ENCODE data around the gene GXYLT2. TPM values are rescaled to one million over a fixed set of nuclear protein-coding genes. Genes with fewer than 3 reads are reported as not detected.

The GXYLT2 gene
- total RNA-seq (not detected), polyA plus RNA-seq (not detected), total RNA-seq (0 to 0.71 (median 0.12) reads per million in 6 experiments)

GRCh38 chr3:72887705-72888545 is at the start of gene GXYLT2:
Gene GXYLT2 (plus strand): TSS chr3:72888046. CDS start chr3:72888234, 188 bp downstream.
- H3K36me3 Mint-ChIP-seq, result peaks cover 0 to 8% (median 7%) of the 10 kb centered on the region in 3 donors
- H3K27ac Mint-ChIP-seq, result peak within 1 kb of the TSS in 1 of 10 donors; percentile 73
- POLR2A ChIA-PET, result no interaction called here
- DNase-seq (peak in 6 of 10 donors; percentile 4 to 31 (median 18)), ATAC-seq (peak; percentile 81 to 93)
- H3K4me3 Mint-ChIP-seq, result peak within 1 kb of the TSS; percentile 59 to 85 (median 78)
- H3K27me3 Mint-ChIP-seq, result peaks cover 42 to 76% (median 69%) of the 10 kb centered on the region in 5 donors
- H3K9me3 Mint-ChIP-seq, result peaks cover 0 to 13% (median 6%) of the 10 kb centered on the region in 9 donors
- H3K4me1 Mint-ChIP-seq, result peaks cover 10 to 22% (median 15%) of the 10 kb centered on the region in 4 donors

GRCh38 chr3:72839057-72839456 is 48.8 kb upstream of the GXYLT2 start:
- POLR2A ChIA-PET, result no interaction called here
- H3K27ac Mint-ChIP-seq, result peak overlapping the region in 1 of 10 donors; percentile 48
- H3K4me3 Mint-ChIP-seq, result no peak overlapping the region
- ATAC-seq, result no peak
- DNase-seq, result no peak
- no peaks in the 10 kb centered on the region for H3K9me3 Mint-ChIP-seq
- H3K27me3 Mint-ChIP-seq, result no peaks in the 10 kb centered on the region
- peaks cover 0 to 9% (median 6%) of the 10 kb centered on the region in 4 donors for H3K4me1 Mint-ChIP-seq
- peaks cover 23 to 89% (median 36%) of the 10 kb centered on the region in 3 donors for H3K36me3 Mint-ChIP-seq

GRCh38 chr3:72844436-72844993 is 43.3 kb upstream of the GXYLT2 start:
- ATAC-seq, result no peak
- H3K9me3 Mint-ChIP-seq, result no peaks in the 10 kb centered on the region

GRCh38 chr3:72846166-72846565 is 41.7 kb upstream of the GXYLT2 start:
- POLR2A ChIA-PET, result interaction anchor here (0.6 to 0.7 kb wide), 2 partner anchors 105 to 1120 kb away, joined by 3 read pairs; no protein-coding TSS in a partner anchor
- Mint-ChIP-seq H3K36me3 (peaks cover 3 to 28% (median 11%) of the 10 kb centered on the region in 3 donors), H3K4me3 (peak overlapping the region; percentile 4 to 99 (median 95)), H3K4me1 (peaks cover 23 to 54% (median 47%) of the 10 kb centered on the region in 4 donors), H3K27ac (peak overlapping the region in 5 of 10 donors; percentile 1 to 82 (median 30)), H3K27me3 (no peaks in the 10 kb centered on the region), H3K9me3 (no peaks in the 10 kb centered on the region)
- ATAC-seq, result no peak
- DNase-seq, result no peak

More at GRCh38 chr3:72844436-72844993, 43.3 kb upstream of the GXYLT2 start:
- DNase-seq, result no peak
- POLR2A ChIA-PET, result no interaction called here
- peaks cover 20 to 51% (median 44%) of the 10 kb centered on the region in 4 donors for H3K4me1 Mint-ChIP-seq
- H3K27ac Mint-ChIP-seq, result no peak overlapping the region
- peaks cover 10 to 43% (median 20%) of the 10 kb centered on the region in 3 donors for H3K36me3 Mint-ChIP-seq
- no peak overlapping the region for H3K4me3 Mint-ChIP-seq
- H3K27me3 Mint-ChIP-seq, result no peaks in the 10 kb centered on the region

- Mint-ChIP-seq H3K36me3 (peaks cover 0 to 17% (median 0%) of the 10 kb centered on the region in 3 donors), H3K9me3 (no peaks in the 10 kb centered on the region), H3K27ac (peak overlapping the region; percentile 13 to 91 (median 85)), H3K4me1 (peaks cover 25 to 57% (median 51%) of the 10 kb centered on the region in 4 donors), H3K4me3 (peak overlapping the region; percentile 92 to 99 (median 97)), H3K27me3 (no peaks in the 10 kb centered on the region)
- DNase-seq (no peak), ATAC-seq (no peak)
- POLR2A ChIA-PET, result interaction anchor here (0.6 kb wide), 1 partner anchor 760 kb away, joined by 5 read pairs; no protein-coding TSS in a partner anchor
Observed at GRCh38 chr3:72847282-72847681, 40.6 kb upstream of the GXYLT2 start.

- peak within 1 kb of the TSS; percentile 82 to 92 (median 86) for H3K27ac Mint-ChIP-seq
- no peaks in the 10 kb centered on the region for H3K9me3 Mint-ChIP-seq
- POLR2A ChIA-PET, result interaction anchor here (0.6 kb wide), 1 partner anchor 761 kb away, joined by 5 read pairs; no protein-coding TSS in a partner anchor
- no peaks in the 10 kb centered on the region for H3K27me3 Mint-ChIP-seq
- peaks cover 25 to 57% (median 51%) of the 10 kb centered on the region in 4 donors for H3K4me1 Mint-ChIP-seq
- DNase-seq, result peak; percentile 84 to 96 (median 92)
- H3K36me3 Mint-ChIP-seq, result peaks cover 0 to 12% (median 0%) of the 10 kb centered on the region in 3 donors
- peak within 1 kb of the TSS; percentile 92 to 99 (median 97) for H3K4me3 Mint-ChIP-seq
- ATAC-seq, result peak; percentile 93 to 96
Observed at GRCh38 chr3:72847751-72848702, 39.8 kb upstream of the GXYLT2 start, which contains the start of gene SHQ1. Gene SHQ1 (minus strand): TSS chr3:72848445. CDS start chr3:72848340, 105 bp downstream.

GRCh38 chr3:72848703-72849081 is 39.2 kb upstream of the GXYLT2 start:
- peak; percentile 43 to 48 for ATAC-seq
- H3K27ac Mint-ChIP-seq, result peak overlapping the region; percentile 82 to 92 (median 86)
- H3K4me1 Mint-ChIP-seq, result peaks cover 25 to 56% (median 51%) of the 10 kb centered on the region in 4 donors
- no peaks in the 10 kb centered on the region for H3K27me3 Mint-ChIP-seq
- POLR2A ChIA-PET, result no interaction called here
- peaks cover 0 to 7% (median 0%) of the 10 kb centered on the region in 3 donors for H3K36me3 Mint-ChIP-seq
- DNase-seq, result peak in 4 of 10 donors; percentile 2 to 49 (median 32)
- H3K4me3 Mint-ChIP-seq, result peak overlapping the region; percentile 92 to 99 (median 97)
- H3K9me3 Mint-ChIP-seq, result no peaks in the 10 kb centered on the region

- peaks cover 2 to 5% (median 4%) of the 10 kb centered on the region in 4 donors for H3K4me1 Mint-ChIP-seq
- H3K27ac Mint-ChIP-seq, result no peak overlapping the region
- peaks cover 0 to 7% (median 4%) of the 10 kb centered on the region in 5 donors for H3K27me3 Mint-ChIP-seq
- H3K36me3 Mint-ChIP-seq, result no peaks in the 10 kb centered on the region
- ATAC-seq, result no peak
- no peak for DNase-seq
- POLR2A ChIA-PET, result no interaction called here
- H3K9me3 Mint-ChIP-seq, result no peaks in the 10 kb centered on the region
- H3K4me3 Mint-ChIP-seq, result no peak overlapping the region
Observed at GRCh38 chr3:72855001-72855400, 32.8 kb upstream of the GXYLT2 start.

GRCh38 chr3:72860053-72860452 is 27.8 kb upstream of the GXYLT2 start:
- no peaks in the 10 kb centered on the region for H3K9me3 Mint-ChIP-seq
- ATAC-seq (no peak), DNase-seq (no peak)
- H3K4me3 Mint-ChIP-seq, result no peak overlapping the region
- no peaks in the 10 kb centered on the region for H3K36me3 Mint-ChIP-seq
- POLR2A ChIA-PET, result no interaction called here
- no peak overlapping the region for H3K27ac Mint-ChIP-seq
- peaks cover 0 to 6% (median 4%) of the 10 kb centered on the region in 5 donors for H3K27me3 Mint-ChIP-seq
- no peaks in the 10 kb centered on the region for H3K4me1 Mint-ChIP-seq

- DNase-seq (no peak), ATAC-seq (no peak)
- H3K9me3 Mint-ChIP-seq, result no peaks in the 10 kb centered on the region
- no peaks in the 10 kb centered on the region for H3K36me3 Mint-ChIP-seq
- POLR2A ChIA-PET, result interaction anchor here (0.6 kb wide), 1 partner anchor 842 kb away, joined by 3 read pairs; no protein-coding TSS in a partner anchor
- H3K27ac Mint-ChIP-seq, result no peak overlapping the region
- H3K4me3 Mint-ChIP-seq, result no peak overlapping the region
- no peaks in the 10 kb centered on the region for H3K4me1 Mint-ChIP-seq
- H3K27me3 Mint-ChIP-seq, result peaks cover 0 to 5% (median 0%) of the 10 kb centered on the region in 5 donors
Observed at GRCh38 chr3:72860846-72861245, 27.0 kb upstream of the GXYLT2 start.

- ATAC-seq (no peak), DNase-seq (no peak)
- no peaks in the 10 kb centered on the region for H3K36me3 Mint-ChIP-seq
- peaks cover 0 to under 1% (median 0%) of the 10 kb centered on the region in 9 donors for H3K9me3 Mint-ChIP-seq
- no peak overlapping the region for H3K27ac Mint-ChIP-seq
- no peak overlapping the region for H3K4me3 Mint-ChIP-seq
- peaks cover 0 to 3% (median 1%) of the 10 kb centered on the region in 5 donors for H3K27me3 Mint-ChIP-seq
- no peaks in the 10 kb centered on the region for H3K4me1 Mint-ChIP-seq
- POLR2A ChIA-PET, result interaction anchor here (0.5 kb wide), 1 partner anchor 1058 kb away, joined by 3 read pairs; no protein-coding TSS in a partner anchor
Observed at GRCh38 chr3:72862314-72863090, 25.3 kb upstream of the GXYLT2 start.

Measured in naive thymus-derived CD8-positive, alpha-beta T cell (primary cell).